Adrenal gland (tissue), 5 donors: ENCODE measurements around the gene CDH4.

Source experiments
- POLR2A ChIP-seq, 2 donors: fragments of 450-650 bp; IDR thresholded peaks; one replicate each; pipeline ENCODE4 v1.6.1; 2017; ENCODE audit warnings: antibody characterized with exemption in 2 of 2, mild to moderate bottlenecking in 2 of 2, moderate library complexity in 1 of 2
- TF ChIP-seq, protein P1 (sequence below), 6 experiments: fragments of 450-650 bp in 4 of 6; fragments of 200-600 bp in 2 of 6; sonication (generic) in 1 of 6; IDR thresholded peaks; 1 replicate in 5 of 6; 2 replicates in 1 of 6; pipeline versions ENCODE4 v1.5.1 to v1.8.0; 2016 to 2021; ENCODE audit warnings: antibody characterized with exemption in 6 of 6, mild to moderate bottlenecking in 2 of 6, moderate library complexity in 1 of 6
- donor health status: DM: no; HTN: no; CAD: no.

- TF ChIP-seq, protein P1, sequence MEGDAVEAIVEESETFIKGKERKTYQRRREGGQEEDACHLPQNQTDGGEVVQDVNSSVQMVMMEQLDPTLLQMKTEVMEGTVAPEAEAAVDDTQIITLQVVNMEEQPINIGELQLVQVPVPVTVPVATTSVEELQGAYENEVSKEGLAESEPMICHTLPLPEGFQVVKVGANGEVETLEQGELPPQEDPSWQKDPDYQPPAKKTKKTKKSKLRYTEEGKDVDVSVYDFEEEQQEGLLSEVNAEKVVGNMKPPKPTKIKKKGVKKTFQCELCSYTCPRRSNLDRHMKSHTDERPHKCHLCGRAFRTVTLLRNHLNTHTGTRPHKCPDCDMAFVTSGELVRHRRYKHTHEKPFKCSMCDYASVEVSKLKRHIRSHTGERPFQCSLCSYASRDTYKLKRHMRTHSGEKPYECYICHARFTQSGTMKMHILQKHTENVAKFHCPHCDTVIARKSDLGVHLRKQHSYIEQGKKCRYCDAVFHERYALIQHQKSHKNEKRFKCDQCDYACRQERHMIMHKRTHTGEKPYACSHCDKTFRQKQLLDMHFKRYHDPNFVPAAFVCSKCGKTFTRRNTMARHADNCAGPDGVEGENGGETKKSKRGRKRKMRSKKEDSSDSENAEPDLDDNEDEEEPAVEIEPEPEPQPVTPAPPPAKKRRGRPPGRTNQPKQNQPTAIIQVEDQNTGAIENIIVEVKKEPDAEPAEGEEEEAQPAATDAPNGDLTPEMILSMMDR (IDR thresholded peaks at IDR 0.05), result no peak
- no peak for TF ChIP-seq POLR2A (IDR thresholded peaks at IDR 0.05)
These were observed at the start of gene CDH4 for GRCh38 chr20:61251529-61252393.
